NCI-H146 (cell line): ENCODE results near the gene CPNE2.

Experiments used
- DNase-seq: peaks from one replicate; lab custom pipeline; 2025; lab: John Stamatoyannopoulos, UW

Gene CPNE2

DNA sequence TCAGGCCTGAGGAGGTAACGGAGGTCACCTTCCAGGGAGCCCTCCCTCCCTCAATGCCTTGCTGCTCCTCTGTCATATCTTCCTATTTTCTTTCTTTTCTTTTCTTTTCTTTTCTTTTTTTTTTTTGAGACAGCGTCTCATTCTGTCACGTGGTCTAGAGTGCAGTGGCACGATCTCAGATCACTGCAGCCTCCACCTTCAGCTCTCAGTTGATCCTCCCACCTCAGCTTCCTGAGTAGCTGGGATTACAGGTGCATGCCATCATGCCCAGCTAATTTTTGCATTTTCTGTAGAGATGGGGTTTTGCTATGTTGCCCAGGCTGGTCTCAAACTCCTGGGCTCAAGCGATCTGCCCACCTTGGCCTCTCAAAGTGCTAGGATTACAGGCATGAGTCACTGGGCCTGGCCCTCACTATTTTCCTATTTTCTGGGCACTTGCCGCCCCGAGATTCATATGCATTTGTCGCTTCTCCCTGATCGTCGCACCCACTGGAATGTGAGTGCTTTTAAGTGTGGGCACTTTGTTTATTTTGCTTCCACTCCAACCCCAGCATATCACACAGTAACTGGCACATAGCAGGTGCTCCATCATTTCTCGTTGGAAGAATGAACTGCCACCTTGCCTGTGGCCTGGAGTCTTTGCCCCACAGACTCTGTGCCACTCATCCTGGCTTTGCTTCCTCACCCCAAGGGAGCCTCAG is 31.7 kb downstream of the CPNE2 start:
- DNase-seq = no peak

DNA sequence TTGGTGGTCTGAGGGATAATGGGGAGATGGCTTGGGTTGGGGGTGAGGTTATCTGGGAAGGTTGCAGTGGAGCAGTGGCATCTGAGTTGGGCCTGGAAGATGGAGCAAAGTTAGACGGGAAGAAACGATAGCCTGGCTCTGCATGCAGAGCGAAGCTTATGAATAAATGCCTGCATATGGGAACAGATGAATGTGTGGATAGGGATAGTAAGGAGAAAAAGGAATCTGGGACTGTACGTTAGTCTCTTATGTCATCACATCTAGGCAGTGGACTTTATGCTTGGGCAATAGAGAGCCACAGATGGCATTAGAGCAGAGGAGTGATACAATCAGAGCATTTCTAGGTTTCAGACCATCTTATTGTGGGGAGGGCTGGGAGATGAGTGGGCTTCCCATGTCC is 33.0 kb downstream of the CPNE2 start:
- DNase-seq = no peak

DNA sequence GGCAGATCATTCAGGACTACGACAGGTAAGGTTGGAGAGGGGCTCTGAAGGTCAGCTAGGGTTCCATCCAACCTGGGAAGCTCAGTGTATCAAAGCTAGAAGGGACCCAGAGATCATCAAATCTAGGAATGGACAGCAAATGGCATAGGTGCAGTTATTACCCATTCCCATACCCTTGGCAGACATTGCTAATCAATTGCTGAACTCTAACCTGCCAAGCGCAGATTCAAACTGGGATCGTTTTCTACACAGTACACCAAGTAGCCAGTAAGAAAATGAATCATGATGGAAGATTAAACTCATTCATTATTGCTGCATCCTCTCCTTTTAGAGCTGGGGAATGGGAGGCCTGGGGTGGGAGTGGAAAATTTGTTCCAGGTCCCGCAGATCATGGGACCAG is 33.6 kb downstream of the CPNE2 start:
- DNase-seq = no peak

DNA sequence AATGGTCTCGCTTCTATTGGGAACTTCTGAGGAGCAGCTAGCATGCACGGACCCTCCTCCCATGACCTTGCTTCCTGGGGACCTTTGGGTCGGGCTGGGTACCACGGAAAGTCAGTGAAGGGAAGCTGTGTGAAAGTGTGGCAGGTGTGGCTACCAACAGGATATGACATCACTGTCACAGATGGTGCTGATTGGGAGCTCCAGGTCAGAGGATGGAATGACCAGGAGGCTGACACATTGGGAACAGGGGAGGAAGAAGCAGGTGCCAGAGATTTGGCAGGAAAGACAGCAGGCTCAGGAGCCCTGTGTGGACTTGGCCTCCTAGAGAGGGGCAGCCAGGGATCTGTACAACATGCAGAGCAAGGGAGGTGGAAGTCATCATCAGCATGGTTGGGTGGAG is 34.0 kb downstream of the CPNE2 start:
- DNase-seq = no peak

DNA sequence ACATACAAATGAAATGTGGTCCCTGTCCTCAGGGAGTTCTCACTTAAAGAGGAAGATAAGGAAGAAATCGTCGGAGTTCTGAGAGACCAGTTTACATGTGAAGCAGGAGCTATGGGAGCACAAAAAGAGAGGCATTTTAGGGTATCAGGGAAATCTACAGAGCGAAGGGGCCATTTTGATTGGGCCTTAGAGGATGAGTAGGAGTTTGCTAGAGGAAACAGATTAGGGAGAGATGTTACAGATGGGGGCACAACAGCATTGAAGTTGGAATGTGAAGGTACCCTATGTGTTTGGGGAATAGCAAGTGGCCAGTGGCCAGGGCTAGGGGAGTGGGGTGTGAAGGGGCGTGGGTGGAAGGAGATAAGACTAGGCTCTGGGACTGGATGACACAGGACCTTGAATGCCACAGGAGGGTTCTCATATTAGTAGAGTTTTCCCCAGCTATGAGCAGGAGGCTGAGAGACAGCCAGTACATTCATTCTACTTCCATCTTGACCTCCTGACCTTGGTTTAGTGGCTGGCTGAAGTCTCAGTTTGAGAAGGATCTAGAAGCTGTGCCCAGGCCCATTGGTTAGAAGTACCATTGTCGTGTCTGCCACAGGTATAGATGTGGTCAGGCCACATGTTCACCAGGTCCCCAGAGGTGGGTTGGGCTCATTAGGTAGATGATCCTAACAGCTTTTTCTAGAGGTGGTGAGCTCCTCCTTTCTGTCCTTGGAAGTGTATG is 34.8 kb downstream of the CPNE2 start:
- DNase-seq = no peak

DNA sequence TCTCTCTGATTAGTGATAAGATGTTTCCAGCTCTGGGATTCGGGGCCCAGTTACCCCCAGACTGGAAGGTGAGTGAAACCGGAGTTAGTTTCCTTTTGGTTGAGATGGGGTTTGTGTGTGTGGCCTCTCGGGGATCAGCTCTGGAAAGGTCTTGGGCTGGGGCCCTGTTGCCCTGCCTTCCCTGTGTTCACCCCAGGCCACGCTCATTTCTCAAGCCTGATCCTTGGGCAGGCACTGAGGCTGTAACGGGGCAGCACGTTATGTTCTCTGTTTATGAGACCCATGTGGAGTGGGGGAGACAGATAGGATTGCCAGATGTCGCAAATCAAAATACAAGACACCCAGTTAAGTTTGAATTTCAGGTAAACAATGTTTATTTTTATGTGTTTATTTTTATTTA is 35.5 kb downstream of the CPNE2 start:
- no peak for DNase-seq

DNA sequence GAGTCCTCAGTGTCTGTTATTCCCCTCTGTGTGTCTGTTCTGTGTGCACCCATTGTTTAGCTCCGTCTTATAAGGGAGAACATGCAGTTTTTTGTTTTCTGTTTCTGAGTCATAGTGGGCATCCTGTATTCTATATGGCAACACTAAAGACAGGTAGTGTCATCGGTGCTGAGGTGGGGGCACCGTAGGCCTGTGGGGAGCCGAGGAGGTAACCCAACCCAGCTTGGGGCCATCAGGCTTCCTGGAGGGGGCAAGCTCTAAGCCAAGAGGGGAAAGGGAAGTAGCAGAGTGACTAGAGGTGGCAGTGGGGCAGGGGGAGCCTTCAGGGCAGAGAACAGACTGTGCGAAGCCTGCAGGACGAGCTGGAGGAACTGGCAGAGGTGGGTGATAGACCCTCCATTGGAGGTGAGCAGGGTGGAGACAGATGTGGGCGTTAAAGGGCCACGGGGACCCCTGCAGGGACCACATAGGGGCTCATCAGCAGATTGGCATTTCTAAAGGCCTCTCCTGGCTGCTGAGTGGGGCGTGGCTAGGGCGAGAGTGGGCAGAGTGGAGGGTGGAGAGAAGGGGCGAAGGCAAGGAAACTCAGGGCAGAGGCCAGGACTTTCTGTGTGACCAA is 36.5 kb downstream of the CPNE2 start:
- DNase-seq = no peak

DNA sequence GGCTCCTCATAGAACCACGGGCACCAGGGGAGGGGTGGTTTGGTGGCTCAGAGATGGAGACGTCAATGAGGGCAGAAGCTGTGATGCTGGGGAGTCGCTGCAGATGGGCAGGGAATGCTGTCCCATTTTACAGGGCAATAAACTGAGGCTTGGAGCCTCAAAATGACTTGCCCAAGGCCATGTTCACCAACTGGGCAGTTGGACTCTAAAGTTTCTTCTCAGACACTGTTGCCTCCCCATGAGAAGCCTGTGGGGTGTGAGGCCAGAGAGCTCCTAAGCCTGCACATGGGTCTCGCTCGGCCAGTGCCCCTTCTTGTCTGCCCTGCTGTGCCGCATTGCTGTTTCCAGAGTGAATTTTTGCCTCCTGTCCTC is 38.6 kb downstream of the CPNE2 start:
- DNase-seq = no peak

DNA sequence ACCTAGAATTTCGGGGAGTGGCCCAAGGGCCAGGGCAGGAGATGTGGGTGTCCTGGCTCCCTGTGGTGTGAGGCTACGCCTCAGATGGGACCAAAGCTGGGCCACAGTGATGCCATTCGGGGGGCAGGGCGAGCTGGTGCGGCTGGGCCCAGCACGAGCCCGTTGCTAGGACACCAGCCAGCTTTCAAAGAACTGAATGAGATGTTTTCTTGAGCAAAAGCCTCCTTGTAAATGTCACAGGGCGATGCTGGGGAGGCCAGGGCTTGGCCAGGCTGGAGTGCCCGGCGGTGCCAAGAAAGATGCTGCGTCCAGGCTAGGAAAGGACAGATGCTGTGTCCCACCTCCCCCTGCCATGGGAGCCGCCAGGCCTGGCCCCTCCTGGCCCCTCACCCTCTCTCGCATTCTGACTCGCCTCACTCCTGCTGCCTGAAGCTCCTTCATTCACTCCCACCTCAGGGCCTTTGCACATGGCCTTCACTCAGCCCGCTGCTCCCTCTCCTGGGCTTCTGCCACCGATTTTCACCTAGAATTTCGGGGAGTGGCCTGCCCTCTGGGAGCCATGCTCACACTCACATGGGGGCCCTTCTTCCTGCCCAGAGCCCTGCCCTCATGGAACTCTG is 39.1 kb downstream of the CPNE2 start:
- no peak for DNase-seq

DNA sequence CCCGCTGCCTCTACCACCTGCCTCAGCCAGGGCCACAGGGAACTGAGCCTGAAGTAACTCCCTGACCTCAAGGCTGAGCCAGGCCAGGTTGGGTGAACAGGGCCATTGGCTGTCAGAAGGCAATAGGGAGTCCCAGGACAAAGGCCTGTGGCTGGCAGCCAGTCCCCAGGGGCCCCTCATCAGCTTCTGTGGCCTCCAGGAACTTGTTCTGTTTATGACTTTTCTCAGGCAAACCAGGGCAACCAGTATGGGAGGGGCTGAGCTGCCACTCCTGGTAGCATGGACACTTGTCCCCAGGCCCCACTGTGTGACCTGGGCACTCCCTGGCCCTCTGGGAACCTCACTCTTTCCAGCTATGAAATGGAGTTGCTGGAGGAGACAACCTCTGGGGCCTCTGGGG is 40.1 kb downstream of the CPNE2 start:
- DNase-seq = no peak

DNA sequence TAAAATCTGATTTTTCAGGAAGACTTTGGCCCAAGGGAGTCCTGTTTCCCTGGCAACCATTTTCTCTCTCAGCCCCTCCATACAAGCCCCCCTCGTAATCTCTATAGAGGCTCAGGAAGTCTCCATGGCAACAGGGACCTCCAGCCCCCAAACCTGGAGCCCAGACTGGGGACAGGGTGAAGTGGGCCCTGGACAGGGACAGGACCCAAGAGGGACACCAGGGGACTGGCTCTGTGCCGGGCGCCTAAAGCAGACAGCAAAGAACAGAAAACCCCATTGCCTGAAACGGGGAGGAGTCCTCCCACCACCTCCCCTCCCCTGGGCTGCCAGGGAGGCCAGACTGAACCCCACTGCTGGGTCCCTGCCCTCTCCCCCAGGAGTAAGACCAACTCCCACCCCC is 40.6 kb downstream of the CPNE2 start:
- DNase-seq = no peak

DNA sequence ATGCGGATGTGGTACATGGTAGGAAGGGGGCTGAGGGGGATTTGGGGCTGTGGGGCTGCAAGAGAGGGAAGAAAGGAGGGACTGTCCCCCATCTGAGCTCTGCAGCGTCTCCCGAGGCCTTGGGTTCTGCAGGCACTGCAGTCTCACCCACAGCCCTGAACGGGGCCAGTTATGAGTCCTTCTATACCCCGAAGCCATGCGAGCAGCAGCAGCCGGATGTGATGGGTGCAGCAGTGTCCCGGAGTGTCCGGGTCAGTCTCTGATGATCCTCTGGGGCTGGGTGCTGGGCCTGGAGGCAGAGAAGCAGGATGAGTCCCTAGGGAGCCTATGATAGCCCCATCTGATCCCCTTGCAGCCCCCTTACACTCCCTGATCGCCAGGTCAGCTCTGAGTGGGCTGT is 41.5 kb downstream of the CPNE2 start:
- no peak for DNase-seq

DNA sequence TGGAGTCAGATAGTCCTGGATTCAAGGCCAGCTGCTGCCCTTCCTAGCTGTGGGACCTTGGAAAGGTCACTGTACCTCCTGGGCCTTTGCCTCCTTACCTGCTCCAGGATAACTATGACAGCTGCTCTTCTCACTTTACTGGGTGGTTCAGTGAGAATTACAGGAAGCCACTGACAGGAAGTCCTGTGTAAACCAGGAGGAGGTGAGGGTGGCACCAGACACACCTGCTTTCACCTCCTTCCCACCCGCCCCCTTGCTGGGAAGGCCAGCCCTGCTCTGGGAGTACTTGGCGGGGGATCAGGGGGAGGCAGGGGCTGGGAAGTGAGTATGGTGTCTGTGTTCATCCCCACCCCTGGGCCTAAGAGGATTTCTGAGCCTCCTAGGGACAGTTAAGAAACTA is 42.6 kb downstream of the CPNE2 start:
- DNase-seq = peak; percentile 49

DNA sequence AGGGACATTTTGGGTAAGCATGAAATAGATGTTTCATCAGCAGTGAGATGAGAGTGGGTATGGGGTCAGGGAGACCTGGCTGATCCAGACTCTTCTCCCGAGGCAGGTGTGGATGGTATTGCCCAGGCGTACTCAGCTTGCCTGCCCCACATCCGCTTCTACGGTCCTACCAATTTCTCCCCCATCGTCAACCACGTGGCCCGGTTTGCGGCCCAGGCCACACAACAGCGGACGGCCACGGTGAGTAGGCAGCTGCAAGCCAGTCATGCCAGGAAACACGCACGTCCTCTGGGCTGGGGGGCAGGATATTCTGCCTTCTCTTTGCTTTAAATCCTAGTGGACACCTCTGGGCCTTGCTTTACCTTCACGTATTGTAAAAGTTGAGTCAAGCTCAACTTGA is 44.7 kb downstream of the CPNE2 start:
- DNase-seq = no peak

DNA sequence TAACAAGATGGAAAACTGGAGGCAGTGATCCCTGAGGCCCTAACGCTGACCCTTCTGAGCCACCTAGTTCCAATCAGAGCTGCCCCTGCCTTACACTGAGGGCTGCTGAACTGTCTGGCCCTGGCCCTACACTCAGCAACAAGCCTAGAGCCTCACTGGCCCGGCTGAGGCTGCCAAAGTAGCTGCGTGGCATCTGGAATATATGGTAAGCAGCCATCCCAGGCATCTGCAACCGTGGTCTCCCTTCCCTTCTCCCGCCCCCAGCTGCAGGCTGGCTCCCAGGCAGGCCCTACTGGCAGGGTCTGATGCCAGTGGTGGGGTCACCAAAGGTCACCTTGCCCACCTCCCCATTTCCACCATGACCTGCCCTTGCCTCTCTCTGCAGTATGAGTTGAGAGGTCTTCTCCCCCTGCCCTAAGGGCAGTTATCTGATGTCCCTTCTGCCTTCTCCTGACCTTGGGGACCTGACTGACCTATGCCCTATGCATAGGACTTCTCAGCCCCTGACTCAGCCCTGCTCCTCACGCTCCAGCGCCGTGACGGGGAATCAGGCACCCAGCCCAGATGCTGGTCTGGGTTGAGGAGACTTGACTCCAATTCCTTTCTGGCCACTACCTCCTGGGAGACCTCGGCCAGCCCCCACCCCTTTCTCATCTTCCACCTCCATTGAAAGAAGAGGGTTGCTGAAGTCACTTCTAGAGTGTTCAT is 45.3 kb downstream of the CPNE2 start:
- no peak for DNase-seq

DNA sequence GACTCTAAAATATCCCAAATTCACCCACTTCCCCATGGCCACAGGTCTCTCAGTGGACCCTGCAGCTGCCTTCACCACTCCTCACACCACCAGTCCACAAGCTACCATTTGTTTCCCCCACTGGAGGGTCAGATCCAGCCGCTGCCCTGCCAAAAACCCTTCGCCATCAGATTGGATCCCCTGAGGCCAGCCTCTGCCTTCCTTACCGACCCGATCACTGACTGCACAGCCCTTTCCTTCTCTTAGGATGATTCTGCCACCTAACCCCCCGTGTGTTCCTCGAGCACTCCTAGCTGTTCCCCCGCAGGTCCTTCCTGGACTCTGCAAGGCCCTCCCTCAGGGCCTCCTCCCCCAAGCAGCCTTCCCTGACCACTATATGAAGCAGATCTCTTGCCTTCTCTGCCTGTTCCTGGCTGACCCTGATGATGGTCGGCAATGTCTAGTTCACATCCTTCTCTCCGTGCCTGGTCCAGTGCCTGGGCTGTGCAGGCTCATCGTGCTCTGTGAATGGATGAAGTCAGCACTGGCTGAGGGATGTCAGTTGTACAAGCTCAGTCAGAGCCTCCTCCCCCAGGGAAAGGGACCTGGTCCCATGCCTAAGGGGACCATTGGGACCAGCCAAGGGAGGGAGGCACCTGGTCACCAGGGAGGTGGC is 46.0 kb downstream of the CPNE2 start:
- no peak for DNase-seq

DNA sequence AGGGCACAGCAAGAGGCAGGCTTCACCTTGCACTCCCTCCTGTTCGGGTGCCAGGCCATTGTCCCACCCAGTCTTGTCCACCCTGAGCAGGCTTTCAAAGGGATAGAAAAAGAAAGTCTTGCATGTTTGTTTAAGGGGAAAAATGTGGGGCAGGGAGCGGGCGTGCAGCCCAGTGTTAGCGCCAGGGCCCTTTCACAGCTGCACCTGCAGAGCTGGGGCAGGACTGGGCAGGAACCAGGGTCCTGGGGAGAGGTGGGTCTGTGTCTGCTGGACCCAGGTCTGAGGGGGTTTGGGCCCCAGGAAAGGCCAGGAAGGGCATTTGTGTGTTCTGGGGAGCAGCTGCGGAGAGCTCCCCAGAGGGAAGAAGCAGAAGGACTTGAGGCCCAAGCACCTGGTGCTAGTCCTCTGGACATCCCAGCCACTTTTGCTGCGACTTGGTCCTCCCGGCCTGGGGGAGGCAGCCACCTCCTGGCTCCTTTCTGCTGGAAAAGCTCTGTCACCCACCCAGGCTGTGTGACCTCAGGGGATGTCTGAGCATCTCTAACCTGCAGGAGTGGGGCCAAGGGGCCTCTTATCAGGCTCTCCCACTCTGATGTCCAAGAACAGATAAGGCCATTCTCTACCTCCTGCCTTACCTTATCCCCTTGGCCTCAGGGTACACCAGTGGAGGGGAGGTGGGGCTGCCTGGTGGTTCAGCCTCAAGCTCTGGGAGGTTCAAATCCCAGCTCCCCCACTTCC is 48.7 kb downstream of the CPNE2 start:
- DNase-seq = no peak

DNA sequence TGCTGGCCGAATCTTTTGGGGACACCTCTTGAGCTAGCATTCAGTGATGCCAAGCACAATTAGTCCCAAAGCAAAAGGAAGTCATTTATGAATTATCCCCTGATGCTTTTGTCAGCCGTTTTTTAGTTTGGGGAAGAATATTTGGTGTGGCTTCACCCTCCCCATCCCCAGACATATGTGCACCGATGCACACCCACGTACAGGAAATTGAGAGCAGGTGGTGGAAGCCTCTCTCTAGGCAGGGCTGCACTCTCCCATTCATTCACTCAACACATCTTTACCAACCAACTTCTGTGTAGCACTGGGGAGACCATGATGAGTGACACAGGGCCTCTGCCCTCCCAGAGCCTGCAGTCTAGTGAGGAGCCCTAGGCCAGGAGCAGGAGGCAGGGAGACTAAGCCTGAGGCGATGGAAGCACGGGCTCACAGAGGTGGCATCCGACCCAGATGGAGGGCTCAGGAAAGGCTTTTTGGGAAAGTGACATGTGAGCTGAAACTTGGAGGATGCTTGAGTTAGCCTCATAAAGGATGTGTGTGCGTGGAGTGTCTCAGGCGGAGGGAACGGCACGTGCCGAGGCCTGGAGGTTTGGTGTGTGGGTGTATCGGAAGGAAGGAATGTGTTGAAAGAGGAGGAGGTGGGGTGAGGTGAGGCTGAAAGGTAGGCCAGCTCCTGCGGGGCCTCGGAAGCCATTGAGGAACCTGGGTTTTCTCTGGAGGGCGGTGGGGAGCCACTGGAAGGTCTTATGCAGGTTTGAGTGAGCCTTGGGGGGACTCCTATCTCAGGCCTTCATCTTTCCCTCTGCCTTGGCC is 49.6 kb downstream of the CPNE2 start:
- no peak for DNase-seq

DNA sequence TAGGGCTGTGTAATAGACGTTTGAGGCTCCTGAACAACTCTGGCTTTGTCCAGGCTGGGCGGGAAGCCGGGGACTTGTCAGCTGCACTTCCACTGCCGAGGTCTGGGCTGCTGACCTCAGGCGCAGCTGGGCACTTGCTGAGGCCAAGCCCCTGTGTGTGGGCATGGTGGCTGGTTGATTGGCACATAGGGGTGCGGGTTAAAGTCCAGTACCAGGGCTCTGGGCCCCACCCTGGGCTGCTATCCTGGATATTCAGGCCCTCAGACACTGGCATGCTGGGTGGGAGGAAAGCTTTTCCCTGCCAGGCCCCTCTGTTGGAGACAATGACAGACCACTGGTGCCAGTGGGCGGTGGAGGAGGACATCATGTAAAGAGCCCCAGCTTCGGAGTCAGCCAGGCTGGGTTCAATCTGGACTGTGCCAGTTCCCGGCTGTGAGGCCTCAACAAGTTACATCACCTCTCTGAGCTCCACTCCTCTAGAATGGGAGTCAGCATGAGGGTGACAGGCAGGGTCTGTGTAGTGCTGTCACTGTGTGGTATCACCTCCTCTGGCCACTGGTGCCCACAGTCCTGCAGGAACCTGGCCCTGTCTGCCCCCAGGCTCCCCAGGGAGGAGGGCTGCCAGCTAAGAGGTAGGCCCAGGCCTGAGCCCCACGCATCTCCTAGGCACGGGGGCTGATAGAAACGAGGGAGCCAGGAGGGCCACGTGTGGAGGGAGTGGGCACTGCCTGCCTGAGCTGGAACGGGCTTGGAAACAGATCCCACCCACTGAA is 51.0 kb downstream of the CPNE2 start:
- DNase-seq = no peak

DNA sequence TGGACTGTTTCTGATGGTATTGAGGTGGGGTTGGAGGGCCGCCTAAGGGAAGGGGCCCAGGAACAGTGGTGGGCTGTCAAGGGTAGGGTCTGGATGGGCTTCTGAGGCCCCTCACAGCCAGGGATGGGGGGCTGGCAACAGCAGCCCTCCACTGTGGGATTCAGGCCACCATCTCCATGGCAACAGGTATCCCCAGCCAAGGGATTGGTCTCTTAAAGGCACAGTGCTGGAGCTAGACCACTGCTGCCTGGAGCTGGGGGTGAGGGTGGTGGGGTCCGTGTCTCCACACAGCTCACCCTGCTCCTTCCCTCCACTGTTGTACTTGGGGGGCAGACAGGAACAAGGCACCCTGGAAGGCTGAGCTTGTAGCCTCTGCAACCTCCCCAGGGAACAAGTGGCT is 51.6 kb downstream of the CPNE2 start:
- DNase-seq = no peak
